ENCODE measurements around the gene ZNF124.
"Not testable (repeated sequence)": the region's sequence is repeated elsewhere in the genome, so short reads cannot be mapped to it uniquely, and the experiment has no call there.

Gene ZNF124

DNA sequence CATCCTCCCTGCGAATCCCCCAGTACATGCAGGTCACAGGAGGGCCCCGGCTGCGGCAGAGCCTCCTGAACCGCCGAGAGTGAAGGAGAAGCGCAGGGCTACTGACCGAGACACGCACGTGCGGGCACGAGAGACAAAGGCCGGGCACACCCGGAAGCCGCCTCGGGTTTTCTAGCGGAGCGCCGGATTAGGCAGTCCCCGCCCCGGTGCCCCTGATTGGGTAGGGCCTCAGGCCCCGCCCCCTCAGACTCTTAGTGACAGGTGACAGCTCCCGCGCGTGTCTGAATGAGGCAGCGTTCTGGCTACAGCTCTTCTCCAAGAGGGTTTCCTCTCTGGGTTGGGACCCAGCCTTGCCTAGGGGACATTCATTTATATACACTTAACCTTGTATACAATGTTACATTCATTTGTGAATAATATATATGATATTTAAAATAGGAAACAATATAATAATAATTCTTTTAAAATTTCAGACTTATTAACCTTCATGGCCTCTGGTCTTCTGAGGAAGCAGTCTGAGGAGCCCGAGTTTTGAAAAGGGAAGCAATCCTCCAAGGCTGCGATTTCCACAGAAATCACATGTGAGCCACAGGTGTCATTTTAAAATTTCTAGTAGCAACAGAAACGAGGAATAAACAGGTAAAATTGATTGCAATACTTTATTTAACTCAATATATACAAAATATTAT, at the start of gene ZNF124:
TSS of gene ZNF124 (minus strand) at position 146 of the 689 bp plus-strand sequence. CDS start at position 3, 143 bp downstream.
- not testable (repeated sequence) for DNase-seq (ENCODE audit: low read depth)

DNA sequence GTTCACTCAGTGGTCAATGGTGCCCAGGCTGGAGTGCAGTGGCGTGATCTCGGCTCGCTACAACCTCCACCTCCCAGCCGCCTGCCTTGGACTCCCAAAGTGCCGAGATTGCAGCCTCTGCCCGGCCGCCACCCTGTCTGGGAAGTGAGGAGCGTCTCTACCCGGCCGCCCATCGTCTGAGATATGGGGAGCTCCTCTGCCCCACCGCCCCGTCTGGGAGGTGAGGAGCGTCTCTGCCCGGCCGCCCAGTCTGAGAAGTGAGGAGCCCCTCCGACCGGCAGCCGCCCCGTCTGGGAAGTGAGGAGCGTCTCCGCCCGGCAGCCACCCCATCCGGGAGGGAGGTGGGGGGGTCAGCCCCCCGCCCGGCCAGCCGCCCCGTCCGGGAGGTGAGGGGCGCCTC, 48.5 kb upstream of the ZNF124 start:
- not testable (repeated sequence) for DNase-seq (ENCODE audit: low read depth)

DNA sequence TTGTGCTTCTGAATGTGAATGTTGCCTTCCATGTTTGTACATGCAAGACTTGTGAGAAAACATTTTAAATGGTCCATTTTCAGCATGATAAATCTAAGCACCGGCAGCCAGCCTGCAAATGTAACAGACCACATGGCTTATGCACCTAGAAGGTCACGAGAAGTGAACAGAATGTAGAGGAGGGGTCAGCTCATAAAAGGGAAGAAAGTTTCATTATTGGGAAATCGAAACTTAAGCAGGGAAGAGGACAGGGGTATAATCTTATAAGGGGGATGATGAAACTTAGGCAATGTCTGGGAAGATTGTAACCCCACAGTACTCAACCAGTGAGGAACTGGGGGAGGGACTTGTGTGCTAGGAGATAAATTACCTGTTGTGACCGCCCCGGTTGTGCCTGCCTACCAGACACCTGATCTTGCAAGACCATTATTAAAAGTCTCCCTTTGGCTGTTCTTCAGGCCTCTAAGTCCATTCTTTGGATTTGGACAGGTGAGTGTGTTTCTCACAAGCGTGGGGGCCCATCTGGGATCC, 46.4 kb upstream of the ZNF124 start:
- DNase-seq (ENCODE audit: low read depth), result no peak

DNA sequence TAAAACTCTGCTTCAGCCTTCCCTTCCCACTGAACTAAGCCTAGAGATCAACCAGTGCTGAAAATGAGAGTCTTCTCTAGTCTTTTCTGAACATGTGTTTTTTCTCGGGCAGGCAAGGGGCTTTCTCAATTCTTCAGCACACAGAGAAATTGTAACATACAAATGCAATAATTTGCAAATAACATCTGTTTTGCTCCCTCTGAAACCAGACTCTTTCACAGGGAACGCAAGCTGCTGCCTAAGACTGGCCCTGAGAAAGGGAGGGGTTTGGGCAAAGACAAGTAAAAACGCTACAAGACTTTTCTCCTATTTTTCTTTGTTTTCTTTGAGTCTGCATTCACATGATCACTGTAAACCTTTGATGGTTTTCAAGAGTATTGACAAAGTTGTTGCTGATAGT, 44.4 kb upstream of the ZNF124 start:
- DNase-seq (ENCODE audit: low read depth), result no peak

DNA sequence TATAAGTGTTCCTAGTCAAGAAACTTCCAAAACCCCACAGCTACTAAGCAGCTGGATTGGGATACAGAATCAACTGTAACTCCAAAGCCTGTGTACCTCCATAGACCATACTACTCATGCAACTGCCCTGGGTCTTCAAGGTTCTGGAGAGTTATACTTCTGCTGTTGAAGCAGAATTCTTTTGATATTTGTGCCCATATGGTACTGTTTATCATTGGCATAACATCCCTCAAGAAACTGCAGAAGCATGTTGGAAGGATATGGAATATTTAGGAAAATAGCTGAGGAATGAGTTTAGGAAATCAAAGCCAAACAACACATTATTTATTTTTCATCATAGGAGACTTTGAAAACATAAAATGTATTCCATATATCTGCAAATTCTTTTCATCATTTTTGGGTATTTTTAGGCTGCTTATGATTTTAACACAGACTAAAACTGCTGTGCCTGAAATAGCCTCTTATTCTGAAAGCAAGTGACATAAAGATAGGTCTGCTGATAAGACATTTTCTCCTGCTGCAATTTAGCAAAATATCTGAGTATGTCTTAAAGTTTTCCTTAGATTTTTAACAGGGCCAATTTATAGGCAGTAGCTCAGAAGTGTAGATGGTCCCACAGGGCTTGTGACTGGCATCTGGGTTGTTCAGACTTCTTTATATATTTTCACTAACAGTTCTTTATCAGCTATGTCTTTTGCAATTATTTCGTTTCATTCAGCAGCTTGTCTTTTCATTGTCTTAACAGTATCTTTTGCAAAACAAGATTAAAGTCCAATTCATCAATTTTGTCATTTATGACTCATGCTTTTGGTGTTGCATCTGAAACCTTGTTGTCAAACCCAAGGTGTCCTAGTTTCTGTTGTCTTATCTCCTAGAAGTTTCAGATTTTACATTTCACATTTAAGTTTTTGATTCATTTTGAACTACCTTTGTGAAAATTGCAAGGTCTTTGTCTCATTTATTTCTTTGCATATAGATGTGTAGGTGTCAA, 41.1 kb upstream of the ZNF124 start:
- DNase-seq (ENCODE audit: low read depth), result no peak

DNA sequence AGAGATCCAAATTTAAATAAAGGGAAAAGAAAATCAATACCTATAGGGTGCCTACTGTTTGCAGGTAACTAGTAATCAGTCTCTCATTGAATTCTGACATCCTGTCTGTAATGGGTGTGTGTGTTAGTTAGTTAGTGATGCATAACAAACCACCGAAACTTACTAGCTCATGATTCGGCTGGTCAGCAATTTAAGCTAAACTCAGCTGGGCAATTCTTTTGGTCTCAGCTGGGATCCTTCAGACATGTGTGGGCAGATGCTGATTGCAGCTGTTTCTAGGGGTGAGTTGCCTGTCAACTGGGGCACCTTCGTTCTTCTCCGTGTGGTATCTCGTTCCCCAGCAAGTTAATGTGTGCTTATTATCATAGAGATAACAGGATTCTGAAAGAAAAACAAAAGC, 40.2 kb upstream of the ZNF124 start:
- no peak for DNase-seq (ENCODE audit: low read depth)

DNA sequence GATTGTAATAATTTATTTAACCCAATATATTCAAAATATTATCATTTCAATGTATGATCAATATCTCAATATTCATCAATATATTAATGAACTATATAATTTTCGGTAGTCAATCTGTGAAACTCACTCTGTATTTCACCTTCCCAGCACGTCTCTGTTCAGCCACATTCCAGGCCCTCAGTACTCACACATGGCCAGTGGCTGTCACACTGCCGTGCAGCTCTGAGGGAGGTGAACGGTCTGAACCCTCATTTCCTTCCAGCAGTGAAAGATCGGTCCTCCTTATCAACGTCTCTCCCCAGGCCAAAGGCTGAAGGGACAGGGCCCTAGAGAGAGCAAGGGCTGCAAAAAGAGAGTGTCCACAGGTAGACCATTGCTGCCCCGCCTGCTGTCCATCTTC, 39.5 kb upstream of the ZNF124 start:
- DNase-seq (ENCODE audit: low read depth), result no peak

DNA sequence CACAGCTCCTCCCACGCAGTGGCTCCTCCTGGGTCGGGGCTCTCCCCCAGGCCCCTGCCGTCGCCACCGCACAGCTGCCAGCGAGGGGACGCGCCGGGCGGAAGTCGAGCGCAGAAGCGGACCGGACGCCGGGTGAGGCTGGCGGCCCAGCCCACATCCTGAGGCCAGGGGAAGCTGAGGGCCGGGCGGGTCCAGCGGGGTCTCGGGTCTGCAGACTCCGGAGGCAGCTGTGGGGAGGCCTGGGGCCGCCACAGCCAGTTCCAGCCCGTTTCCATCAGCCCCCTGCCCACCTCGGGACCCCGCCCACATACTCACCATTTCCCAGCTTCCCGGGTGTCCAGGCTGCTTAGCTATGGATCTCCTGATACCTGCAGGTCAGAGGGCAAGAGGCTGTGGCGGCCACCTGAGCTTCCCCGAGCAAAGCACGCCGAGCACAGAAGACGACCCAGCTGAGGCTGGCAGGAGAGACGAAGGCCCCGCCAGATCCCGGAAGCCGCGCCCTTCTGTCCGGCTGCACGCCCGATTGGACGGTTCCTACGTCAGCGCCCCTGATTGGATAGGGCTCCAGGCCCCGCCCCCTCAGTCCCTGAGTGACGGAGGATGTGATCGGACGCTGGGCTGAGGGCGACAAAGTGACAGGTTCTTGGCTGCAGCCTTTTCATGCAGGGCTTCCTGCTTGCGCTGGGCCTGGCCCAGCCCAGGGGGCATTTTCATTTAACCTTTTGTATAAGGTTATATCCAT, 38.7 kb upstream of the ZNF124 start:
- peak; percentile 96 for DNase-seq (ENCODE audit: low read depth)

DNA sequence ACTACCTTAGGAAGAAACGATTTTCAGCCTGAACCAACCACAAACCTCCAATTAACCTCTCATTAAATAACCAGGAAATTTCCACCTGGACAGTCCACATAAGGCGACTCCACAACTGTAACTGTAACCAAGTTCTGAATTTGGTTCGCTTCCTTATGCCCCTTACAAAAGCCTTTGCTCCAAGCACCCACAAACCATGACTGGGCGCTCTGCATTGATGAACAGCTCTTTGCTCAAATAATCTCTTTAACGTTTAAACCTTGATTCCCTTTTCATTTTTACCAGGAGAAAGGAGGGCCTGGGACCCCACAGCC, 38.2 kb upstream of the ZNF124 start:
- no peak for DNase-seq (ENCODE audit: low read depth)

DNA sequence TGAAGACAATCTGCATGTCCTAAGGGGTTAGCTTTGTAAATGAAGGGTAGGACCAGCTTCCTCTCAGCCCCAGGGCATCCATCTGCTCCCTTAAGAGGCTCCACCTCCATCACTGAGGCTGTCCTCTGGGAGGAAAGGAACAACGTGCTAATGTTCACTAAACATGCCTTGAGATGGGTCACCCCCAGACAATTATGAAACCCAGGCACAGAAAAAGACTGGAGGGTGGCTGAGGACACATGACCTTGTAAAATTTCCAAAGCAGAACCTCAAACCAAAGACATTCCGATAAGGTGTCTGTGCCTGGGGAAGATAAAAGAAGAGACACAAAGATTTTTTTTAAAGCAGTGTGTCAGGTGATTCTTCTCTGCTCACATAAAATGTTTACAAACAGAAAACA, 37.6 kb upstream of the ZNF124 start:
- peak; percentile 20 for DNase-seq (ENCODE audit: low read depth)

DNA sequence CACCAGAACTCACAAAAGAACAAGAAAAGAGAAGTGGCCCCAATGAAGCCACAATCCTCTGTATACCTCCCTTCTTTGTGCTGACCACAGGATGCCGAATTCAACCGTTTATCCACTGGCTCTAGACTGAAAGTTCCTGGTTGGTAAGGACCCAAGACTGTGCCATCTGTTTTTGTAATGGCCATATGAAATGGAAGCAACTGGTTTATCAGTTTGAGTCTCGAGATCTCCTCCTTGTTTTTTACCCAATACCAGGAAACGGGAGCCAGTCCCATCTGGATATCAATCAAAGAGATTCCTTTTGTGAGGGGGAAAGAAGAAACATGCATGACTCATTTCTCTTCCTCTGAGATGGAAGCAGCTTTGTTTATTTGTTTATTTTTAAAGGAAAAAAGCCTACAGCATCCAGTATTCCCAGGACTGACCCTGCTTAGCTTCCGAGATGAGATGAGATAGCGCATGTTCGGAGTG, 32.4 kb upstream of the ZNF124 start:
- DNase-seq (ENCODE audit: low read depth), result peak; percentile 16

DNA sequence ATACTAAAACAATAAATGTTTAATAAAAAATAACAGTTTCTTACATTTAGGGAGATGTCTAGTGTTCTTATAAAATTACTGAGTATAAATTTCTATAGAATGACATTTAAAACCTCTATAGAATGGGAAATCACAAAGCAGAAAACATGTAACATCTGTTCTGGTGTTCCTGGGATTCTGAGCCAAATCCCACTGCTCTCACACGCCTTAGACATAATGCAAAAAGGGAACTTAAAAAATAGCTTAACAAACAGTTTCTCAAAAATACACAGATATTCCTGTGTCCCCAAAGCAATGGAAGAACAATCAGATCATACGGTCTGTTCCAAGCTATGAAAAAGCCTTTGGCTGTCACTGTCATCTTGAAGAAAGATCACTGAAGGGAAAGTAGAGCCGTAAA, 27.0 kb upstream of the ZNF124 start:
- no peak for DNase-seq (ENCODE audit: low read depth)

DNA sequence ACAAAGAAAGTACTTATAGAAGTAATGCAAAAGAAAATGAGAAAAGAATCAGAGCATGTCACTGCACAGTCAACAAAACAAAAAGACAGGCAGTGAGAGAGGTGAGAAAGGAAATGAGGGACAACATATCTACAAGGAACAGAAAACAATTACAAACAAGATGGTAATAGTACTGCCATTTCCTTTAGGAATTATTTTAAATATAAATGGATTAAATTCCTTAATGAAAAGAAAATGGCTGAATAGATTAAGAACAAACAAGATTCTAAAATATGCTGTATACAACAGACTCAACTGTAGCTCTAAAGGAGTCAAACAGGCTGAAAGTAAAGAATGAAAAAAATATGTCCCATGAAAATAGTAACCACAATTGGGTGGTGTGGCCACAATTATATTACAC, 22.1 kb upstream of the ZNF124 start:
- DNase-seq (ENCODE audit: low read depth), result no peak

DNA sequence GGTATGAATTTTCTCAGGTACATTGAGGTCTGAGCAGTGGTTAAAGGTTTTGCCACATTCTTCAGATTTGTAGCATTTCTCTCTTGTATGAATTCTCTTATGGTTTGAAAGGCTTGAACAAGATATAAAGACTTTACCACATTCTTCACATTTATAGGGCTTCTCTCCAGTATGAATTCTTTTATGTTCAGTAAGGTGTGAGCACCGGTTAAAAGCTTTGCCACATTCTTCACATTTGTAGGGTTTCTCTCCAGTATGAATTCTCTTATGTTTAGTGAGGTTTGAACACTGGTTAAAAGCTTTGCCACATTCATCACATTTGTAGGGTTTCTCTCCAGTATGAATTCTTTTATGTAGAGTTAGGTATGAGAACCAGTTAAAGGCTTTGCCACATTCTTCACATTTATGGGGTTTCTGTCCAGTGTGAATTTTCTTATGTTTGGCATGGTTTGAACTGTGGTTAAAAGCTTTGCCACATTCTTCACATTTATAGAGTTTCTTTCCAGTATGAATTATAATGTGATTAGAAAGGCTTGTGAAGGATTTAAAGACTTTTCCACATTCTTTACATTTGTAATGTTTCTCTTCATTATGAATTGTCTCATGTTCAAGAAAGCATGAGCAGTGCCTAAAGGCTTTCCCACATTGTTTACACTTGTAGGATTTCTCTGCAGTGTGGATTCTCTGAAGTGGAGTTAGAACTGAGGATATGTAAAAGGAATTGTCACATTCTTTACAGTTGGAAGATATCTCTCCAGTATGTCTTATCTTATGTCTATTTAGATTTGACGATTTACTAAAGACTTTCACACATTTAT, 18.4 kb upstream of the ZNF124 start:
- no peak for DNase-seq (ENCODE audit: low read depth)

DNA sequence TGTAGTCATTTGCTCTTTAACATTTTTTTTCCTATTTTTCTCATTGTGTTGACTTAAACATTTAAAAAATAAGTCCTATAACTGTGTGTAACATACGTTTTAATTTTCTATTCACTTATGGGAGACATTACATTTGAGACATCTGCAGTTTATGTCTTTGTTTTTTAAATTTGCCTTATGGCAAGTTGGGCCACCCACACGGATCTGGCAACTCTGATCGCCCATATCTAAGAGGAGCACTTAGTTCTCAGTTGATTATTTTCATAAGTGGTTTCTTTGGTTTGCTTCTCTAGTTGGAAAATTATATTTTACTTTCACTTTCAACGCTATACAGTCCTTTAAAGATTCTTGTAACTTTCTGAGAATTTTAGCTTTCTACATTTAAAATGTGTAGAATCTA, 13.8 kb upstream of the ZNF124 start:
- DNase-seq (ENCODE audit: low read depth), result no peak

DNA sequence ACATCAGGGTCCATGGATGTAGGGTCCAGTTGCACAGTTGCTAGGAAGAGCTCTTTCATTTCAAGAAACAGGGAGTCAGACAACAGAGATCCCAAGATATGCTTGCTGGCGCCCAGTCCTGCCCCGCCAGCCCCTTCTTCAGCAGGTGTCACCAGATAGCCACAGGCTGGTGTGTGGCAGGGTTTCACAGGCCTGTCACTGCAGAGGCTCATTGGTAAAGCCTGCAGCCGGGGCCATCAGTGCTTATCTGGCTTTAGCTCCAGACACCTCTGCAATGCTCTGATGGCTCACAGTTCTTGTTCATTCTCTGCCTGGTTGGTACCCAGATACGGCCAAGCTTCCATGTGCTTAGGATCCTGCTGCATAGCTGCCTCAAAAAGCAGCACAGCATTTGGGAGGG, 12.4 kb upstream of the ZNF124 start:
- no peak for DNase-seq (ENCODE audit: low read depth)

DNA sequence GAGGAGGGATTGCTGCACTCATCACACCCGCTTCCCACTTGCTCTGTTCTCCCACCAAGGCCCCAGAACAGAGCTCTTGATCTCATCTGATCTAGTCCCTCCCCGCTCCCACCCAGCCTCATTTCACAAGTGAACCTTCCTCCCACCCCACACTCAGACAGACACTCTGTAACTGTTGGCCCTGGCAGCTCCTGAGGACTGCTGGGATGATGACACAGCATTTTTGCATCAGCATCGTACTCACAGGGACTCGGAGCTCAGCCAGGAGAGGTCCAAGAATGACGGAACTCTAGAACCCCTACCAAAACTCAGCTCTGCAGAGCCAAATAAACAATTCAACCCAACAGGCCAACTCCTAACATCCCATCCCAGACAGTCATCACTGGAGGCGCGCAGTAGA, 11.2 kb upstream of the ZNF124 start:
- no peak for DNase-seq (ENCODE audit: low read depth)

DNA sequence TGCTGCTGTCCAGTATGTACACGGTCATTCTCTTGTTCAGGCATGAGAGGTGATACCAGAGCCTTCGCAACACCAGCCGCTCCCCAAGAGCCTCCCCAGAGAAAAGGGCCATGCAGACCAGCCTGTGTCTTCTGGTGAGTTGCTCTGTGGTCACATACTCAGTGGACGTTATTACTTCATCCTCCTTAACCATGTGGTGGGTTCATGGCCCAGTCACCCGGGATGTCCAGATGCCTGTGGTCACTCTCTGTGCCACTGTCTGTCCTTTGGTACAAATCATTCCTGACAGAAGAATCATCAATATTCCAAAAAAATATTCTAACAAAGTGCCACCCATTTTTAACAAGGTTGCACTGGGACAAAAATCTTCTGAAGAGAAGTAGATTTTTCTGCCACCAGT, 8.8 kb upstream of the ZNF124 start:
- DNase-seq (ENCODE audit: low read depth), result peak; percentile 36

DNA sequence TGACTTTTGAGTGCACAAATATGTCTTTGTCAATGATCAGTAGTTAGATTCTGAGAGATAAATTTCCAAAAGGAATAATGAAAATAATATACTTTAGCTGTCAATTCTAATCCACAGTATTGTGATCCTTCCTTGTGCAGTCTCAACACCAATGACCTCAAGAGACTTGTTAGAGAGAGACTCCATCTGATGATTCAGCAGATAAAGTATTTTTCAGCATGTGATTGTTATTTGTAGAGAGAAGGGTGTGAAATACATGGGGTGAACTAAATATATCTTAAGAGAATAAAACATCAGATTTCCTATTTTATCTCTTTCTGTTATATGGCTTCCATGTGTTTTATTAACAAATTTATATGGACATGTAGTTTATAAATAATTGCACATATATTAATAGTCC, 5.9 kb upstream of the ZNF124 start:
- DNase-seq (ENCODE audit: low read depth), result no peak

DNA sequence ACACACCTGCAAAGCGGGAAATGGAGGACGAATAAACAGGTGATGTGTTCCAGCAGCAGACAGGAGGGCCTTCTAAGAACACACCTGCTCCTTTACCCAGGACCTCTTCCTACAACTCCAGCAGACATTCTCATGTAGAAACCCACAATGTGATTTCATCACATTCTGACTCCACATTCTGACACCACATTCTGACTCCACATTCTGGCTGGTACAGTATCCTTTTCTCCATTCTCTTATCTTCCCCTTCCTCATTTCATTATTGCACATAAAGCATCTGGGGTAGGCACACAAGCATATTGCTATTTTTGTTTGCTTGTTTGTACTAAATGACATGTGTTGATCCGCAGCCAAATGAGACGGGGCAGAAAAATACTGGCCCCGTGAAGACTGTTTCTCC, 3.6 kb upstream of the ZNF124 start:
- DNase-seq (ENCODE audit: low read depth), result no peak

DNA sequence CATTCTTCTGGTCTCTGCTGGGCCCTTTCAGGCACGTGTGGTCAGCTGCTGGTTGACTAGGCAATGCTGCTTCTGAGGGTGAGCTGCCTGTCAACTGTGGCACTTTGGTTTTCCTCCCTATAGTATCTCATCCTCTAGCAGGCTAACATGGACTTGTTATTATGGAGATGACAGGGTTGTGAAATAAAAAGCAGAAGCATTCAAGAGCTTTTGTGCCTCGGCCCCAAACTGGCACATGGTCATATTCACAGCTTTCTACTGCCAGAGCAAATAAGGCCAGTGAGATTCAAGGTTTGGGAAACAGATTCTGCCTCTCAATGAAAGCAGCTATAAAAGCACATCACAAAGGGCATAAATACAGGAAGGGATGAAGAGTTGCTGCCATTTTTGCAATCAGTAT, 1.6 kb upstream of the ZNF124 start:
- DNase-seq (ENCODE audit: low read depth), result no peak

DNA sequence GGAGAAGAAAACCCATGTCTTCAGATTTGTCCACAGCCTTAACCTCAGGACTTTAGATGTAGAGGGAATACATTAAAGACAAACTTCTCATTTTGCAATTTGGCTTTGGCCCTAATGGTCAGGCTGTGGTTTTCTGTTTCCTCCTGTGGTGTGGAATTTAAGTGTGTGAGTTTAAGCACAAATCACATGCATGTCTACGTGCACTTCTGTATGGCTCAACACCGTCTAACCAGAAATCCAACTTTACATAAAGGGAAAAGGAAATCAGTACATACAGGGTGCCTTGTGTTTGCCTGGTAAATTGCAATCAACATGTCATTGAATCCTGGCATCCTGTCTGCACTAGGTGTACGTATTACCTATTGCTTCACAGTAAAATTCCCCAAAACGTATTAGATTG, 1.2 kb upstream of the ZNF124 start:
- no peak for DNase-seq (ENCODE audit: low read depth)
